ENCODE data around the gene XRCC5.

GRCh38 chr2:216159144-216159543, 50.0 kb downstream of the XRCC5 start:
- TF ChIP-seq EZH2 (IDR thresholded peaks at IDR 0.05), result no peak
- no peak for TF ChIP-seq POLR2AphosphoS5 (IDR thresholded peaks at IDR 0.05; ENCODE audit: borderline replicate concordance, low read depth, low read length)
